Choroid plexus epithelial cell (primary cell): Measurements from ENCODE around the gene PRM1.
A peak's percentile ranks its signal among the peaks of the same experiment; 100 is the strongest.

Experiments used
- DNase-seq: peaks from one replicate; pipeline ENCODE4 v3.0.0-alpha.2; 2010; ENCODE audit warnings: low read depth
- H3K4me3 ChIP-seq: 2 replicates; pipeline ENCODE4 v1.5.1; 2011; ENCODE audit warnings: low read depth, mild to moderate bottlenecking, control low read depth, low read length, moderate library complexity
- CTCF ChIP-seq: conservative IDR thresholded peaks from 2 replicates; pipeline ENCODE4 v1.5.1; 2011; ENCODE audit warnings: low read depth, mild to moderate bottlenecking, control low read depth, inconsistent platforms, low read length, moderate library complexity

The PRM1 gene

GRCh38 chr16:11321662-11322061 is 40.5 kb upstream of the PRM1 start:
- no peak for DNase-seq
- no peak for TF ChIP-seq CTCF

GRCh38 chr16:11320170-11320569 is 39.0 kb upstream of the PRM1 start:
- no peak for DNase-seq
- no peak overlapping the region for H3K4me3 ChIP-seq
- no peak for TF ChIP-seq CTCF

More at GRCh38 chr16:11321662-11322061, 40.5 kb upstream of the PRM1 start:
- H3K4me3 ChIP-seq, result no peak overlapping the region

- TF ChIP-seq CTCF, result no peak
- DNase-seq, result no peak
- H3K4me3 ChIP-seq, result no peak overlapping the region
These were observed 38.5 kb upstream of the PRM1 start for GRCh38 chr16:11319529-11320146.

GRCh38 chr16:11318817-11319216 is 37.7 kb upstream of the PRM1 start:
- H3K4me3 ChIP-seq, result no peak overlapping the region
- no peak for DNase-seq
- no peak for TF ChIP-seq CTCF

GRCh38 chr16:11316331-11317015 is 35.3 kb upstream of the PRM1 start:
- no peak overlapping the region for H3K4me3 ChIP-seq
- DNase-seq, result peak; percentile 48
- TF ChIP-seq CTCF, result peak; percentile 20

GRCh38 chr16:11315510-11315909 is 34.4 kb upstream of the PRM1 start:
- DNase-seq, result peak; percentile 70
- no peak overlapping the region for H3K4me3 ChIP-seq
- peak; percentile 45 for TF ChIP-seq CTCF
